Measurements from ENCODE around the gene MYL7.
"Not testable (repeated sequence)": the region's sequence is repeated elsewhere in the genome, so short reads cannot be mapped to it uniquely, and the experiment has no call there.

Gene MYL7

GRCh38 chr7:44173911-44174693 is 33.0 kb upstream of the MYL7 start:
- no peaks in the 10 kb centered on the region for H3K9me3 ChIP-seq (ENCODE audit: low read depth, low read length)
- no peak overlapping the region for H3K27ac ChIP-seq
- H3K36me3 ChIP-seq (ENCODE audit: insufficient read depth, low read length): no peaks in the 10 kb centered on the region
- TF ChIP-seq POLR2AphosphoS5 (IDR thresholded peaks at IDR 0.05; ENCODE audit: borderline replicate concordance, low read depth, low read length): no peak
- TF ChIP-seq FOXP2 (optimal IDR thresholded peaks at IDR 0.05; ENCODE audit: control extremely low read depth, extremely low read length, insufficient read depth): no peak
- TF ChIP-seq EZH2 (IDR thresholded peaks at IDR 0.05): no peak
- H3K4me3 ChIP-seq: no peak overlapping the region
- no peak overlapping the region for H3K9ac ChIP-seq (ENCODE audit: insufficient read length)
- no peak for DNase-seq (ENCODE audit: low read depth, low spot score)

DNA sequence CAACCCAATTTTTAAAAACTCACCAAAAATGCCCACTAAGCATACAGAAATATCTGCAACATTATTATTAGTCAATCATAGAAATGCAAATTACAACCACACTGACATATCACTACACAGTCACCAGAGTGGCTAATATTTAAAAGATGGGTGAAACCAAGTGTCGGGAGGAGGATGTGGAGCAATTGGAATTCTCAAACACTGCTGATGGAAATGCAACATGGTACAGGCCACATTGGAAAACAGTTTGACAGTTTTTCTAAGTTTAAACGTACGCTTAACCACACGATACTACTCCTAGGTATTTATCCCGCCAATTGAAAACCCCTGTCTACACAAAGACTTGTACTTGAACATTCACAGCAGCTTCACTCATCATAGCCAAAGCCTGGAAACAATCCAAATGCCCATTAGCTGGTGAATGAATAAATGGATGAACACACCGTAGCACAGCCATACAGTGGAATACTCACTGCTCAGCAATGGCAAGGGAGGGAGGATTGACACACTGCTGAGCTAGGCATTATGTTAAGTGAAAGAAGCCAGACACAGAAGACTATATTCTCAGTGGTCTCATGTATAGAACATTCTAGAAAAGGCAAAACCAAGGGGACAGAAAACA is 31.8 kb upstream of the MYL7 start:
- TF ChIP-seq POLR2AphosphoS5 (IDR thresholded peaks at IDR 0.05; ENCODE audit: borderline replicate concordance, low read depth, low read length): no peak
- TF ChIP-seq FOXP2 (optimal IDR thresholded peaks at IDR 0.05; ENCODE audit: control extremely low read depth, extremely low read length, insufficient read depth): no peak
- no peak for TF ChIP-seq EZH2 (IDR thresholded peaks at IDR 0.05)
- H3K4me3 ChIP-seq: no peak overlapping the region
- no peak for DNase-seq (ENCODE audit: low read depth, low spot score)

DNA sequence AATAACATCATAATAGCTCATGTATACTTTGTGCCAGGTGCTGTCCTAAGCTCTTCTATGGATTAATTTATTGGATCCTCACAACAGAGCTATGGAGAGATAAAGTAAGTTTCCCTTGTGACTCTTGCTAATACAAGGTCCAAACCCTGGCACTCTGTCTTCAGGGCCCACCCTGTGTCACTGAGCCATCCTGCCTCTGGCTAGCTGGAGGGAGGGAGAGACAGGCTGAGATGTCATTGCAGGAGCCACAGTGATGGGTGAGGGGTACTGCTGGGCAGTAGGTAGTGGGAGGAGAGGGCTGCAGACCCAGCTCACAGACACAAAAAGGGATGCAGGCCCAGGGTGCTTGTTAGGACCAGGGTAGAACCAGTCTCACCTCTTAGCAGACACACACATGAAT is 31.2 kb upstream of the MYL7 start:
- no peak for DNase-seq (ENCODE audit: low read depth, low spot score)
- TF ChIP-seq POLR2AphosphoS5 (IDR thresholded peaks at IDR 0.05; ENCODE audit: borderline replicate concordance, low read depth, low read length) (no peak), EZH2 (IDR thresholded peaks at IDR 0.05) (no peak), FOXP2 (optimal IDR thresholded peaks at IDR 0.05; ENCODE audit: control extremely low read depth, extremely low read length, insufficient read depth) (no peak)
- H3K9ac ChIP-seq (ENCODE audit: insufficient read length): no peak overlapping the region
- H3K27ac ChIP-seq: no peak overlapping the region
- H3K4me3 ChIP-seq: no peak overlapping the region
- no peaks in the 10 kb centered on the region for H3K9me3 ChIP-seq (ENCODE audit: low read depth, low read length)
- H3K36me3 ChIP-seq (ENCODE audit: insufficient read depth, low read length): no peaks in the 10 kb centered on the region

More for the DNA sequence above, 31.8 kb upstream of the MYL7 start:
- Histone ChIP-seq H3K9ac (ENCODE audit: insufficient read length) (no peak overlapping the region), H3K36me3 (ENCODE audit: insufficient read depth, low read length) (no peaks in the 10 kb centered on the region), H3K9me3 (ENCODE audit: low read depth, low read length) (no peaks in the 10 kb centered on the region), H3K27ac (no peak overlapping the region)

GRCh38 chr7:44171901-44172300 is 30.8 kb upstream of the MYL7 start:
- H3K27ac ChIP-seq; H3K4me3 ChIP-seq; DNase-seq (ENCODE audit: low read depth, low spot score); H3K9me3 ChIP-seq (ENCODE audit: low read depth, low read length); H3K9ac ChIP-seq (ENCODE audit: insufficient read length); H3K36me3 ChIP-seq (ENCODE audit: insufficient read depth, low read length): not testable (repeated sequence)

- DNase-seq (ENCODE audit: low read depth, low spot score): no peak
- no peak for TF ChIP-seq FOXP2 (optimal IDR thresholded peaks at IDR 0.05; ENCODE audit: control extremely low read depth, extremely low read length, insufficient read depth)
- no peak for TF ChIP-seq POLR2AphosphoS5 (IDR thresholded peaks at IDR 0.05; ENCODE audit: borderline replicate concordance, low read depth, low read length)
- TF ChIP-seq EZH2 (IDR thresholded peaks at IDR 0.05): no peak
- no peaks in the 10 kb centered on the region for H3K9me3 ChIP-seq (ENCODE audit: low read depth, low read length)
- H3K4me3 ChIP-seq: no peak overlapping the region
- H3K27ac ChIP-seq: no peak overlapping the region
- H3K36me3 ChIP-seq (ENCODE audit: insufficient read depth, low read length): no peaks in the 10 kb centered on the region
- no peak overlapping the region for H3K9ac ChIP-seq (ENCODE audit: insufficient read length)
Observed at GRCh38 chr7:44167920-44168319, 26.8 kb upstream of the MYL7 start.

- Histone ChIP-seq H3K9ac (ENCODE audit: insufficient read length) (no peak overlapping the region), H3K36me3 (ENCODE audit: insufficient read depth, low read length) (no peaks in the 10 kb centered on the region), H3K9me3 (ENCODE audit: low read depth, low read length) (no peaks in the 10 kb centered on the region), H3K4me3 (no peak overlapping the region), H3K27ac (no peak overlapping the region)
- no peak for DNase-seq (ENCODE audit: low read depth, low spot score)
- TF ChIP-seq EZH2 (IDR thresholded peaks at IDR 0.05) (no peak), POLR2AphosphoS5 (IDR thresholded peaks at IDR 0.05; ENCODE audit: borderline replicate concordance, low read depth, low read length) (no peak), FOXP2 (optimal IDR thresholded peaks at IDR 0.05; ENCODE audit: control extremely low read depth, extremely low read length, insufficient read depth) (no peak)
Observed at GRCh38 chr7:44163591-44163990, 22.5 kb upstream of the MYL7 start.

DNA sequence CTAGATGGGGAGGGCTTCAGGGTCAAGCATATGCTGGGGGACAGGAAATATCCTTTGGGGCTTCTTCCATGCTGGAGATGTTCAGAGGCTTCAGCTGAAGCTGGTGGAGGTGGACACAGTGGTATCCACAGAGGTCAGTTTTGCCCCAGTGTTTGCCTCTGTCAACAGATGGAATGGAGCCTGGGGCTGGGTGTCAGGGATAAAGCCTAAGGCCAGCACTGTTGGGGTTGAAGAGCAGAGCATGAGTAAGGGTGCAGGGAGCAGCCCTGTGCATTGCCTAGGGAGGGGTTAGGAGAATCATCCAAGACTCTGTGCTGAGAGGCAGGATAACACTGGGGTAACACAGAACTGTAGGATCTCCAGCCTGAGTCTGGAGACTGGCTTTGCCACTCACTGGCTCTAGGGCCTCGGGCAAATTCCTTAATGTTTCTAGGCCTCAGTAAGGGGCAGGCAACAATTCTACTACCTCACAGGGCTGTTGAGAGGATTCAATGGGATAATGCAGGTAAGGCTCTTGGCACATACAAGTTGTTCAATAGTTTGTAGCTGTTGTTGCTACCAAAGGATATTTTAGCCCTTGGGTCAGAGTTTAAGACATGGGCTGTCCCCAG is 21.8 kb upstream of the MYL7 start:
- H3K36me3 ChIP-seq (ENCODE audit: insufficient read depth, low read length): no peaks in the 10 kb centered on the region
- H3K9me3 ChIP-seq (ENCODE audit: low read depth, low read length): no peaks in the 10 kb centered on the region
- H3K9ac ChIP-seq (ENCODE audit: insufficient read length): no peak overlapping the region
- no peak overlapping the region for H3K27ac ChIP-seq
- H3K4me3 ChIP-seq: no peak overlapping the region
- DNase-seq (ENCODE audit: low read depth, low spot score): no peak
- TF ChIP-seq POLR2AphosphoS5 (IDR thresholded peaks at IDR 0.05; ENCODE audit: borderline replicate concordance, low read depth, low read length) (no peak), FOXP2 (optimal IDR thresholded peaks at IDR 0.05; ENCODE audit: control extremely low read depth, extremely low read length, insufficient read depth) (no peak), EZH2 (IDR thresholded peaks at IDR 0.05) (no peak)

- Histone ChIP-seq H3K36me3 (ENCODE audit: insufficient read depth, low read length) (no peaks in the 10 kb centered on the region), H3K4me3 (no peak overlapping the region), H3K9me3 (ENCODE audit: low read depth, low read length) (no peaks in the 10 kb centered on the region), H3K27ac (no peak overlapping the region), H3K9ac (ENCODE audit: insufficient read length) (no peak overlapping the region)
- TF ChIP-seq POLR2AphosphoS5 (IDR thresholded peaks at IDR 0.05; ENCODE audit: borderline replicate concordance, low read depth, low read length): no peak
- TF ChIP-seq FOXP2 (optimal IDR thresholded peaks at IDR 0.05; ENCODE audit: control extremely low read depth, extremely low read length, insufficient read depth): no peak
- TF ChIP-seq EZH2 (IDR thresholded peaks at IDR 0.05): no peak
- no peak for DNase-seq (ENCODE audit: low read depth, low spot score)
Observed at GRCh38 chr7:44162179-44162578, 21.0 kb upstream of the MYL7 start.
